Mesothelial cell of epicardium (in vitro differentiated cells): ENCODE data around the gene TMEM154. TPM values are rescaled to one million over a fixed set of nuclear protein-coding genes. Genes with fewer than 3 reads are reported as not detected.

Source experiments
- DNase-seq, 2 experiments: peaks; one replicate each; pipeline ENCODE4 v3.0.0; 2021; ENCODE audit warnings: low spot score in 2 of 2; ENCODE audit not compliant: unreplicated experiment in 2 of 2
- H3K27ac Mint-ChIP-seq: 2 replicates; pipeline ENCODE4 v1.8.0; 2021; ENCODE audit warnings: mixed read lengths
- H3K27me3 Mint-ChIP-seq: 2 replicates; pipeline ENCODE4 v1.8.0; 2021; ENCODE audit warnings: low read depth, mixed read lengths
- H3K36me3 Mint-ChIP-seq: 2 replicates; pipeline ENCODE4 v1.8.0; 2021; ENCODE audit warnings: mixed read lengths
- H3K4me1 Mint-ChIP-seq: 2 replicates; pipeline ENCODE4 v1.8.0; 2021; ENCODE audit warnings: mixed read lengths
- H3K4me3 Mint-ChIP-seq: 2 replicates; pipeline ENCODE4 v1.8.0; 2021; ENCODE audit warnings: mild to moderate bottlenecking, moderate library complexity, mixed read lengths
- H3K9me3 Mint-ChIP-seq: 2 replicates; pipeline ENCODE4 v1.8.0; 2021; ENCODE audit warnings: mixed read lengths
- total RNA-seq: library from RNA; stranded (reverse); gene quantifications from 3 replicates; pipeline ENCODE4 v1.2.1, GENCODE V29; 2021
- TF ChIP-seq, protein P1 (sequence below): fragments of 200-600 bp; sonication (generic); IDR thresholded peaks from one replicate; pipeline ENCODE4 v1.5.0; 2021; ENCODE audit warnings: antibody characterized with exemption; ENCODE audit not compliant: unreplicated experiment

TMEM154 gene
- total RNA-seq, 1 donor from 2014 or later: 0.98 TPM

- peaks cover 12% of the 10 kb centered on the region for H3K9me3 Mint-ChIP-seq
- H3K4me3 Mint-ChIP-seq: no peak overlapping the region
Measured at GRCh38 chr4:152663203-152664066, 16.4 kb downstream of the TMEM154 start.

GRCh38 chr4:152661649-152662048, 18.1 kb downstream of the TMEM154 start:
- Mint-ChIP-seq H3K4me3 (no peak overlapping the region), H3K27ac (no peak overlapping the region), H3K36me3 (peaks cover 8% of the 10 kb centered on the region), H3K4me1 (no peaks in the 10 kb centered on the region), H3K27me3 (peaks cover 3% of the 10 kb centered on the region), H3K9me3 (peaks cover 28% of the 10 kb centered on the region)
- DNase-seq: no peak
- TF ChIP-seq, protein P1, sequence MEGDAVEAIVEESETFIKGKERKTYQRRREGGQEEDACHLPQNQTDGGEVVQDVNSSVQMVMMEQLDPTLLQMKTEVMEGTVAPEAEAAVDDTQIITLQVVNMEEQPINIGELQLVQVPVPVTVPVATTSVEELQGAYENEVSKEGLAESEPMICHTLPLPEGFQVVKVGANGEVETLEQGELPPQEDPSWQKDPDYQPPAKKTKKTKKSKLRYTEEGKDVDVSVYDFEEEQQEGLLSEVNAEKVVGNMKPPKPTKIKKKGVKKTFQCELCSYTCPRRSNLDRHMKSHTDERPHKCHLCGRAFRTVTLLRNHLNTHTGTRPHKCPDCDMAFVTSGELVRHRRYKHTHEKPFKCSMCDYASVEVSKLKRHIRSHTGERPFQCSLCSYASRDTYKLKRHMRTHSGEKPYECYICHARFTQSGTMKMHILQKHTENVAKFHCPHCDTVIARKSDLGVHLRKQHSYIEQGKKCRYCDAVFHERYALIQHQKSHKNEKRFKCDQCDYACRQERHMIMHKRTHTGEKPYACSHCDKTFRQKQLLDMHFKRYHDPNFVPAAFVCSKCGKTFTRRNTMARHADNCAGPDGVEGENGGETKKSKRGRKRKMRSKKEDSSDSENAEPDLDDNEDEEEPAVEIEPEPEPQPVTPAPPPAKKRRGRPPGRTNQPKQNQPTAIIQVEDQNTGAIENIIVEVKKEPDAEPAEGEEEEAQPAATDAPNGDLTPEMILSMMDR: no peak

More at GRCh38 chr4:152663203-152664066, 16.4 kb downstream of the TMEM154 start:
- DNase-seq: no peak
- H3K4me1 Mint-ChIP-seq: peaks cover 4% of the 10 kb centered on the region
- TF ChIP-seq, protein P1: no peak
- H3K27ac Mint-ChIP-seq: no peak overlapping the region
- H3K27me3 Mint-ChIP-seq: peaks cover 3% of the 10 kb centered on the region
- no peaks in the 10 kb centered on the region for H3K36me3 Mint-ChIP-seq

DNA sequence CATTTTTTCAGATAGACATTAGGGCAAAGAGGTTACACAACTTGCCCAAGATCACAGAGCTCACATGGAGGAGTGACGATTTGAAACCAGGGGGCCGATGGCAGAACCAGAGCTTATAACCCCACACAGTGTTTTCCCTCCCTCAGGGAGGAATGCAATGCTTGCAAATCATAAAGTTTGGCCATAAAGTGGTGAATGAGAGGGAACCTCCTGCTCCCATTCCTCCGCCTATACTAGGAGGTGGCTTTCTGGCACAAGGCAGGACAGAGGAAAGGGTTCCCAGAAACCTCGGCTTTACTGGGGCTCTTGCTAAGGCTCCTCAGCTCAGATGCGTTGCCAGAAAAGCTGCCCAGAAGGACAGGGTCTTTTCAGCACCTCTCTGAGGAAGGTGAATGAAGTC, 19.3 kb downstream of the TMEM154 start:
- Mint-ChIP-seq H3K9me3 (peaks cover 34% of the 10 kb centered on the region), H3K27me3 (peaks cover 3% of the 10 kb centered on the region), H3K4me3 (no peak overlapping the region), H3K27ac (no peak overlapping the region), H3K36me3 (peaks cover 10% of the 10 kb centered on the region), H3K4me1 (no peaks in the 10 kb centered on the region)
- TF ChIP-seq, protein P1: no peak
- no peak for DNase-seq

GRCh38 chr4:152659806-152660205, 20.0 kb downstream of the TMEM154 start:
- no peak overlapping the region for H3K27ac Mint-ChIP-seq
- TF ChIP-seq, protein P1: no peak
- peaks cover 3% of the 10 kb centered on the region for H3K27me3 Mint-ChIP-seq
- H3K4me3 Mint-ChIP-seq: no peak overlapping the region
- peaks cover 10% of the 10 kb centered on the region for H3K36me3 Mint-ChIP-seq
- DNase-seq: no peak
- peaks cover 34% of the 10 kb centered on the region for H3K9me3 Mint-ChIP-seq
- no peaks in the 10 kb centered on the region for H3K4me1 Mint-ChIP-seq

DNA sequence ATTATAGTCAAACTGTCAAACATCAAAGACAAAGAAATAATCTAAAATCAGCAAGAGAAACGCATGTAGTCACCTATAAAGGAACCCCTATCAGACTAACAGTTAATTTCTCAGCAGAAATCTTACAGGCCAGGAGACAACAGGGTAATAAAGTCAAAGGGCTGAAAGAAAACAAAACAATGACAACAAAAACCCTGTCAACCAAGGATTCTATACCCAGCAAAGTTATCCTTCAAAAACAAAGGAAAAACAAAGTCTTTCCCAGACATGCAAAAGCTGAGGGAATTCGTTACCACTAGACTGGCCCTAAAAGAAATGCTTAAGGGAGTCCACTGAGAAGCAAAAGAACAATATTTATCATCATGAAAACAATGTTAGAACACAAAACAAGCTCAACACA, 22.1 kb downstream of the TMEM154 start:
- Mint-ChIP-seq H3K27me3 (peaks cover 3% of the 10 kb centered on the region), H3K4me1 (no peaks in the 10 kb centered on the region), H3K4me3 (no peak overlapping the region), H3K36me3 (peaks cover 10% of the 10 kb centered on the region), H3K27ac (no peak overlapping the region), H3K9me3 (peaks cover 34% of the 10 kb centered on the region)
- TF ChIP-seq, protein P1: no peak
- DNase-seq: no peak
